ENCODE measurements around the gene SUGP1. TPM values are rescaled to one million over a fixed set of nuclear protein-coding genes. Genes with fewer than 3 reads are reported as not detected.
"Not testable (repeated sequence)": the region's sequence is repeated elsewhere in the genome, so short reads cannot be mapped to it uniquely, and the experiment has no call there.

The SUGP1 gene
- total RNA-seq, 2 donors from 2014 or later, result 33.5 to 46.2 TPM

DNA sequence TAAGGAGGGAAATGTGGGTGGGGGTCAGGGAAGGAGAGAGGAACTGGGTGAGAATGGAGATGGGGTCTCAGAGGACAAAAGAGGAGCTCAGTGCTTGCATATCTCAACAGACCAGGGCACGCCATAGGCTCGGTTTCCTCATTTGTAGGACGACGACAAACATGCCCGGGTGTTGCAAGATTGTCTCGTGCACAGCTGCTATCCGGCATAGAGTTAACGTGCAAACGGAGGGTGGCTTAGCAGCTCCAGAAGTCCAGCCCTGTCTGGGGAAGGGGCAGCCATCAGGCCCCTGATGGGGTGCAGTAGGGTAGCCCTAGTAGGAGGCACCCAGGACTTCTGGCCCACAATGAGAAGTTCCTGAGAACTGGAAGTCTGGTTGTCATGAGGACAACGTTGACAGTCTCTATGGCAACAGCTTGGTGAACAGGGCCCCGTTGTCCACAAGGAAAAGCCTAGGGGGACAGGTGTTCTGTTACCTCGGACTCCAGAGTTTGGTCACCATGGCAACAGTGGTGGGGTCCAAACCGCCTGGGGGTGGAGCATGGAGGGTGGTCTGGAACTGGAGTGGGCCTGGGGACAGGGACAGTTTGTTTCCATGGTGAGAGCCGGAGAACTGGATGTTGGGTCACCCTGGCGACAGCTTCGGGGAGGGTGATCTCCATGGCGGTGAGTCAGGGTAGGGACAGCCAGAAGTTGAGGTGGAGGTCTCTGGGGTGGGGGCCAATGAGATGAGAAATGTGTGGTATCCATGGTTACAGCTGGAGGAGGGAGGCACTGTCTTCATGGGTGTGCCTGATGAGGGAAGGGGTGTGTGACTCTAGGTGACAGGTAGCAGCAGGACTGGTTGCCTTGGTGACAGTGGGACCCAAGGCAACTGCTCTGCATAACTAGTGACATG lies 64.0 kb downstream of the SUGP1 start:
- DNase-seq (no peak), ATAC-seq (no peak)
- intact Hi-C loops (cut with DNase I, micrococcal nuclease), result no loop called here

DNA sequence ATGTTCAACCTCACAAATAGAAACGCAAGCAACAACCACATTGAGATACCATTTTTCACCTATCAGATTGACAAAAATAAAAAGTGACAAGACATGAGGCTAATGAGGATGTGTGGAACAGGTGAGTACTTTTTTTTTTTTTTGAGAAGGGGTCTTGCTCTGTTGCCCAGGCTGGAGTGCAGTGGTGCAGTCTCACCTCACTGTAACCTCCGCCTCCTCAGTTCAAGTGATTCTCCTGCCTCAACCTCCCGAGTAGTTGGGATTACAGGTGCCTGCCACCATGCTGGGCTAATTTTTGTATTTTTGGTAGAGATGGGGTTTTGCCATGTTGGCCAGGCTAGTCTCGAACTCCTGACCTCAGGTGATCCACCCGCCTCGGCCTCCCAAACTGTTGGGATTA lies 66.9 kb downstream of the SUGP1 start:
- ATAC-seq; intact Hi-C loops (cut with DNase I, micrococcal nuclease); DNase-seq: not testable (repeated sequence)

DNA sequence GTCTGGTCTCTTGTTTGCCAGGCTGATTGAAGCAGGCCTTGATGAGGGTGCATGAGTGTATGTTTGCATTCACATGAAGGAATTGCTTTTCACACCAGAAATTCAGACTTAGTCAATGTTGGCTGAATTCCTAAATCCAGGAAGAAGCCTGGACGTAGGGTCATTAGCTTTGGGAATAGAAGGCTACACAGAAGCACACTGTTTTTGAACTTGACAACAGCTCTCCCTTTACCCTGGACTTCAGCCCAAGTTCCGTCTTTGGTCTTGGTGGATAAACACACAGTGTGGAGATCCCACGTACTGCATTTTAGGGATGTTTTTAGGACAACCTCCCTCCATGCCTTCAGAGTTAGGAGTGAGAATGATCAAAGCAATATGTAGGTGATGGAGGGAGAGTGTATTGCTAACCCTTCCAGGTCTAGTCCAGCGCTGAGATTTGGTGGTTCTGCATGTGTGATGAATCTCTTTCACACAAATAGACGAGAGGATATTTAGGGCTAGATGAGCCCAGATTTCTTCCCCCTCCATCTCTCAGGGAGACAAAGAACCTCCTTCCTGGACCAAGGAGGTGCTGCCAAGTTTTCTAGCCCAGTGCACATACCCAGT lies 70.0 kb downstream of the SUGP1 start:
- intact Hi-C loops (cut with DNase I, micrococcal nuclease), result no loop called here
- DNase-seq (no peak), ATAC-seq (no peak)

DNA sequence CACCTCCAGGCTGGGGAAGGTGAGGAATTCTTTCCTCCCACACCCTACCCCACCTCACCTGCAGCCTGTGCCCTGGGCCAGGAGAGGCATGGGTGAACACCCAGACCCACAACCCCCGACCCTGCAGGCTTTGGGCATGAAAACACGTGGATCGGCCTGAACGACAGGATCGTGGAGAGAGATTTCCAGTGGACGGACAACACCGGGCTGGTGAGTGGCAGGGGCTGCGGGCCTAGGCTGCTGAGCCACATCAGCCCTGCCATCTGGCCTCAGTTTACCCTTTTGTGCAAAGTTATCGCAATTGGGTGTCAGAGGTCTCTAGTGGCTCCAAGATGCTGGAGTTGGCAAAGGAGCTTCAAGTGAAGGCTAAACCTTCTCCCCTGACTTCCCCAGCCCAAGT lies 79.8 kb downstream of the SUGP1 start:
- no peak for ATAC-seq
- intact Hi-C loops (cut with DNase I, micrococcal nuclease), result no loop called here

DNA sequence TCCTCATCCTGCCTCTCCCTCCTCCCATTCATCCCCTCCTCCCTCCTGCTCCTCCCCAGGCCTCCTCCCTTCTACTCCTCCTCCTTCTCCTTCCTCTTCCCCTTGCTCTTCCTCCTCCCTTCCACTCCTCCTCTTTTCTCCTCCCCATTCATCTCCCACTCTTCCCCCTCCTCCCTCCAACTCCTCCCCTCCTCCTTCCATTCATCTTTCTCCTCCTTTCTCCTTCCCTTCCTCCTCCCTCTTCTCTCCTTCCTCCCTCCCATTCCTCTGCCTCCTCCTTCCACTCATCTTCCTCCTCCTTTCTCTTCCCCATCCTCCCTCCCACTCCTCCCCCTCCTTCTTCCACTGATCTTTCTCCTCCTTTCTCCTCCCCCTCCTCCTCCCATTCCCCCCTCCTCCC lies 80.6 kb downstream of the SUGP1 start:
- no peak for ATAC-seq
- intact Hi-C loops (cut with DNase I, micrococcal nuclease), result no loop called here
- DNase-seq, result no peak

More for the DNA sequence above, 79.8 kb downstream of the SUGP1 start:
- DNase-seq, result no peak

DNA sequence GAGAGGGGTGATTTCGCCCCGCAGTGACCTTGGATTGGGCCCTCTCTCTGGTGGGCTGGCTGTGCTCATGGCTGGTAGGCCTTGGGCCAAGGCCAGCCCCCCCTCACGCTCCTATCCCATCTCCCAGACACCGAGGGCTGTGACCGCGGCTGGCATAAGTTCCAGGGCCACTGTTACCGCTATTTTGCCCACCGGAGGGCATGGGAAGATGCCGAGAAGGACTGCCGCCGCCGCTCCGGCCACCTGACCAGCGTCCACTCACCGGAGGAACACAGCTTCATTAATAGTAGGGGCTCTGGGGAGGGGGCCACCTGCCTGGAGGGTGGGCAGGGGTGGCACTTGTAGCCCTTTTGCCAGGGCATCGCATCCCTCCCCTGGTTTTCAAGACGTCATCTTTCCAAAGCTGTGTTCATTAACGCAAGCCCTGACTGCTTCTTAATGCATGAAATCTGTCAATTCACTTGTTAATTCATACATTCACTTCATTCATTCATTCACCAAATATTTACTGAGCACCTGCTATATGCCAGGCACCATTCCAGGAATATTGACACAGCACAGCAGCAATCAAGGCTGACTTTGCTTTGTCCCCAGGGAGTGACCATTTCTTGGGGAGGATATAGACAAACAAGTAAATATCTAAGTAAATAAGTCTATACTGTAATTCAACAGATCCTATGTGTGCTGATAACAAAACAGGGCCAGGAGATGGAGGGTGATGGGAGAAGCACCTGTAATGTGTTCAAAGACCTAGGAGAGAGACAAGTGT lies 82.0 kb downstream of the SUGP1 start:
- intact Hi-C loops (cut with DNase I, micrococcal nuclease), result no loop called here
- ATAC-seq (no peak), DNase-seq (no peak)

DNA sequence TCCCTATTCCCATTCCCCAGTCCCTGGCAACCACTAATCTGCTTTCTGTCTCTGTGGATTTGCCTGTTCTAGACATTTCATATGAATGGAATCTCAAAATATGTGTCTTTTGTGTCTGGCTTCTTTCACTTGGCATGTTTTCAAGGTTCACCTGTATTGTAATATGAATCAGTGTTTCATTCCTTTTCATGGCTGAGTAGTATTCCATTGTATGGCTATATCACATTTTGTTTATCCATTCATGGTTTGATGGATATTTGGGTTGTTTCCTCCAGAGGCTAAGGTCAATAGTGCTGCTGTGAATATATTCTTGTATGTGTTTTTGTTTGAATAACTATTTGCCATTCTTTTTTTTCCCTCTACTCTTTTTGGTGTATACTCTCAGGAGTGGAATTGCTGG lies 84.1 kb downstream of the SUGP1 start:
- DNase-seq, result no peak
- intact Hi-C loops (cut with DNase I, micrococcal nuclease), result no loop called here
- ATAC-seq, result no peak

DNA sequence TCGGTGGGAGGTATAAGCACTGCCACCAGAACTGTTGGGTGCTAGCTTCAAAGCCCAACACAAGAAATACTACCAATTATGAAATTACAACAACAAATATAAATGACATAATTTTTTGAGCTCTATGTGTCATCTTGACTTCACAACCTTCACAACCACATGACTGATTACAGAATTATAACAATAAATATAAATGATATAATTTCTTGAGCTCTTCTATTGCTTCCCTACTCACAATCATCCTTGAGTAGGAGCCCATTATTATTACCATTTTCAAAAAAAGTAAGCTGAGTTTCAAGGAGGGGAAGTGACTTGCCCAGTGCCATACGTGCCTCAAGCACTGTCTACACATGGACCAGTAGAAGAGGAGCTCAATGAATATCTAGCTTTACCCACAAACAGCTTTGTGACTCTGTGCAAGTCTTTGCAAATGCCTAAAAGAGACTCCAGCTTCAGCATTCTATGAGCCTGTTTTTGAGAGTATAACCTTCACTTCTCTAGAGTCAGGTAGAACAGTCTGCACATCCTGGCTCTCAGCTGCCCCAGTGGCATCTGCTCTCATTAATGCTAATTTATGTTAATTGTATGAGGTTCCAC lies 86.0 kb downstream of the SUGP1 start:
- intact Hi-C loops (cut with DNase I, micrococcal nuclease), result no loop called here
- ATAC-seq (no peak), DNase-seq (no peak)

DNA sequence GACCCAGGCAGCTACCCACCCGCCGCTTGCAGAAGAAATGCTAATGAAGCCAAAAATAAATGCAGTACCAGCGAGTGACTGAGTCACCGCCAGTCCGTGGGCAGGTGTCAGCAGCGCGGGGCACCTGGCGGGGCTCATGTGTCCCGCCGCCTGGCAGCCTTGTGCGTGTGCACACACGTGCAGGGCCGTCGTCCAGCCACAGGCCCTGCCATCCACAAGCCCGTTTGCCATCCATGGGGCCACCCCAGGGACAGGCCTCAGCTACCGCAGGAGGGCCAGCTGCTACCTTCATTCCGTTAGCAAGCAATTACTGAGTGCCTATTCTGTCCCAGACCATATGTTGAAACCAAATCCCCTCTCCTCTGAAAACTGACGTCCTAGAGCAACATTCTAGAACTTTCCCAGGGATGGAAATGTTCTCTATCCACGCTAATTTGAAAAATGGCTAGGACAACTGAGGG lies 88.0 kb downstream of the SUGP1 start:
- DNase-seq (no peak), ATAC-seq (no peak)
- intact Hi-C loops (cut with DNase I, micrococcal nuclease), result no loop called here

DNA sequence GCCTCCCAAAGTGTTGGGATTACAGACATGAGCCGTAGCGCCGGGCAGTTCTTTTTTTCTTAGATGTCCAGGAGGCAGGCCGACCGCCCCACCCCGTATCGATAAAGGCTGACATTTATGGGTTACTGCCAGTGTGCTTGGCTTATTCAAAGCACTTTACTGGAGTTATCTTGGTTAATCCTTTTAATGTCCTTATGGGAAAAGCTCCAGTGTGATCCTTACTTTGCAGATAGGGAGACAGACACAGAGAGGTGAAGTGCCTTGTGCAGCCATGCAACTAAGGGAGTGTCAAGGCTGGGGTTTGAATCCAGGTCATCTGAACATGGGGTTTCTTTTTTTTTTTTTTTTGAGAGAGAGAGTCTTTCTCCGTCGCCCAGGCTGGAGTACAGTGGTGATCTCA lies 89.3 kb downstream of the SUGP1 start:
- DNase-seq (no peak), ATAC-seq (no peak)

DNA sequence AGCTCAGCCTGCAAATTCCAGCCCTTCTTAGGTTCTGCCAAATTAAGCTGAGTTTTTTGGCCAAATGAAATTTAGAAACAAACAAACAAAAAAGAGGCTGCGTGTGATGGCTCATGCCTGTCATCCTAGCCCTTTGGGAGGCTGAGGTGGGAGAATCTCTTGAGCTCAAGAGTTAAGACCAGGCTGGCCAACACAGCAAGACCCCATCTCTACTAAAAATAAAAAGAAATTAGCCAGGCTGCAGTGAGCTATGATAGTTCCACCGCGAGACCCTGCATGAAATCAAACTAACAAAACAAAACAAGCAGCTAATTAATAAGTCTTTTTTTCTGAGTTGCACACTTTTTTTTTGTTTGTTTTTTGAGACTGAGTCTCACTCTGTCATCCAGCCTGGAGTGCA lies 90.6 kb downstream of the SUGP1 start:
- no peak for ATAC-seq
- no peak for DNase-seq
- intact Hi-C loops (cut with DNase I, micrococcal nuclease), result no loop called here

More for the DNA sequence above, 89.3 kb downstream of the SUGP1 start:
- intact Hi-C loops (cut with DNase I, micrococcal nuclease), result no loop called here

DNA sequence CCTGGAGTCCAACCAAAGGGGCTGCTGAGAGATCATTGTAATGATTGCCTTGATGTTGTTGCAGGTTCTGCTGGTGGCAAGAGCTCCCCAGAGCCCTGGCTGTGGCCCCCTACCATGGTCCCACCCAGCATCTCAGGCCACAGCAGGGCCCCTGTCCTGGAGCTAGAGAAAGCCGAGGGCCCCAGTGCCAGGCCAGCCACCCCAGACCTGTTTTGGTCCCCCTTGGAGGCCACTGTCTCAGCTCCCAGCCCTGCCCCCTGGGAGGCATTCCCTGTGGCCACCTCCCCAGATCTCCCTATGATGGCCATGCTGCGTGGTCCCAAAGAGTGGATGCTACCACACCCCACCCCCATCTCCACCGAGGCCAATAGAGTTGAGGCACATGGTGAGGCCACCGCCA lies 93.1 kb downstream of the SUGP1 start:
- DNase-seq (no peak), ATAC-seq (no peak)
- intact Hi-C loops (cut with DNase I, micrococcal nuclease), result no loop called here

DNA sequence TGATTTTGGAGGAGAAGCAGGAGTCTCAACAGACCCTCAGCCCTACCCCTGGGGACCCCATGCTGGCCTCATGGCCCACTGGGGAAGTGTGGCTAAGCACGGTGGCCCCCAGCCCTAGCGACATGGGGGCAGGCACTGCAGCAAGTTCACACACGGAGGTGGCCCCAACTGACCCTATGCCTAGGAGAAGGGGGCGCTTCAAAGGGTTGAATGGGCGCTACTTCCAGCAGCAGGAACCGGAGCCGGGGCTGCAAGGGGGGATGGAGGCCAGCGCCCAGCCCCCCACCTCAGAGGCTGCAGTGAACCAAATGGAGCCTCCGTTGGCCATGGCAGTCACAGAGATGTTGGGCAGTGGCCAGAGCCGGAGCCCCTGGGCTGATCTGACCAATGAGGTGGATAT lies 93.6 kb downstream of the SUGP1 start:
- intact Hi-C loops (cut with DNase I, micrococcal nuclease), result no loop called here
- DNase-seq (no peak), ATAC-seq (no peak)

DNA sequence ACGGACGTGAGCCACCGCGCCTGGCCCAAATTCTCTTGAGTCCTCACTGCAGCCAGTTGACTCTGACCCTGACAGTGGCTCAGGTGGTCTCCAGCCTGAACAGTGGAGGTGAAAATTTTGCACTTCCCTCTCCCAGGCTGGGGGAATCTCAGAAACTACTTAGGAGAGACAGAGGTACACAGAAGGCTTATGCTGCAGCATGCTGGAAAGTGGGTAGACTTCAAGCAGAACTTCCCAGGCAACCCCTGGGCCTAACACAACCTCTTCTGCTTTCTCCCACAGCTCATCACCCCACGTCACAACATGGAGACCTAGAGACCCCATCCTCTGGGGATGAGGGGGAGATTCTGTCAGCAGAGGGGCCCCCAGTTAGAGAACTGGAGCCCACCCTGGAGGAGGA lies 94.1 kb downstream of the SUGP1 start:
- intact Hi-C loops (cut with DNase I, micrococcal nuclease), result no loop called here
- ATAC-seq, result no peak
- DNase-seq, result no peak

Other genes starting within 250 kb of the SUGP1 start
- gene TMEM161A, start 182.0 kb downstream of the SUGP1 start, total RNA-seq, result 10 to 100 TPM; 16.8 to 18.9 TPM
- 1 to 10 TPM; 1.4 to 3.5 TPM for gene MEF2B, start 150.2 kb downstream of the SUGP1 start, total RNA-seq
- 10 to 100 TPM; 27.9 to 28.4 TPM for gene BORCS8, start 128.4 kb downstream of the SUGP1 start, total RNA-seq
- 10 to 100 TPM; 60.3 to 73.7 TPM for gene RFXANK, start 128.3 kb downstream of the SUGP1 start, total RNA-seq
- gene NR2C2AP, start 117.1 kb downstream of the SUGP1 start, total RNA-seq, result 10 to 100 TPM in 1 of 2 donors, 1 to 10 TPM in 1; 8.8 to 12.5 TPM
- gene NCAN, start 108.6 kb downstream of the SUGP1 start, total RNA-seq, result not detected
- gene TM6SF2, start 47.2 kb downstream of the SUGP1 start, total RNA-seq, result 10 to 100 TPM in 1 of 2 donors, 1 to 10 TPM in 1; 6.9 to 14.3 TPM
- 10 to 100 TPM; 45.3 to 52.4 TPM for gene MAU2, start 320 bp upstream of the SUGP1 start, total RNA-seq
- gene GATAD2A, start 85.2 kb upstream of the SUGP1 start, total RNA-seq, result 100 to 1,000 TPM; 104 to 135 TPM
- gene TSSK6, start 195.0 kb upstream of the SUGP1 start, total RNA-seq, result 1 to 10 TPM; 1.6 to 2.8 TPM
- gene NDUFA13, start 195.7 kb upstream of the SUGP1 start, total RNA-seq, result 100 to 1,000 TPM; 430 to 489 TPM
- 1 to 10 TPM; 4.6 to 4.9 TPM for gene YJEFN3, start 208.4 kb upstream of the SUGP1 start, total RNA-seq
- under 1 TPM; 0.09 to 0.11 TPM for gene CILP2, start 217.8 kb upstream of the SUGP1 start, total RNA-seq

All from left colon (tissue), 2 donors.